HG02623 (cell line): ENCODE measurements around the gene RSPH6A.
"Not testable (repeated sequence)": the region's sequence is repeated elsewhere in the genome, so short reads cannot be mapped to it uniquely, and the experiment has no call there.

Source experiments
- ATAC-seq: cut with Tn5 transposase; IDR thresholded peaks from one replicate; pipeline ENCODE4 v1.9.1; 2021; ENCODE audit warnings: moderate library complexity; ENCODE audit not compliant: unreplicated experiment

The RSPH6A gene

GRCh38 chr19:45767410-45767880, 47.7 kb downstream of the RSPH6A start:
- ATAC-seq, result no peak

GRCh38 chr19:45766869-45767346, 48.2 kb downstream of the RSPH6A start:
- ATAC-seq, result no peak

- ATAC-seq, result no peak
Observed at GRCh38 chr19:45766296-45766868, 48.7 kb downstream of the RSPH6A start.

- no peak for ATAC-seq
Observed at GRCh38 chr19:45765702-45766295, 49.3 kb downstream of the RSPH6A start.

GRCh38 chr19:45764945-45765701, 50.0 kb downstream of the RSPH6A start:
- ATAC-seq, result no peak

- ATAC-seq, result no peak
Observed at GRCh38 chr19:45764475-45764874, 50.6 kb downstream of the RSPH6A start.

GRCh38 chr19:45763691-45764294, 51.3 kb downstream of the RSPH6A start:
- no peak for ATAC-seq

- no peak for ATAC-seq
Observed at GRCh38 chr19:45762870-45763631, 52.1 kb downstream of the RSPH6A start.

- no peak for ATAC-seq
Observed at GRCh38 chr19:45761714-45762113, 53.4 kb downstream of the RSPH6A start.

- no peak for ATAC-seq
Observed at GRCh38 chr19:45758921-45759320, 56.2 kb downstream of the RSPH6A start.

GRCh38 chr19:45757695-45758094, 57.4 kb downstream of the RSPH6A start:
- no peak for ATAC-seq

- ATAC-seq, result no peak
Observed at GRCh38 chr19:45754323-45754722, 60.8 kb downstream of the RSPH6A start.

GRCh38 chr19:45753548-45753947, 61.6 kb downstream of the RSPH6A start:
- ATAC-seq, result no peak

- ATAC-seq, result no peak
Observed at GRCh38 chr19:45752639-45753038, 62.5 kb downstream of the RSPH6A start.

GRCh38 chr19:45751483-45751882, 63.6 kb downstream of the RSPH6A start:
- not testable (repeated sequence) for ATAC-seq

GRCh38 chr19:45747513-45747912, 67.6 kb downstream of the RSPH6A start:
- no peak for ATAC-seq

GRCh38 chr19:45746866-45747265, 68.2 kb downstream of the RSPH6A start:
- no peak for ATAC-seq
